Fibroblast of lung (primary cell): ENCODE measurements around the gene ANKRD36C.

ENCODE experiments used
- EZH2 ChIP-seq: IDR thresholded peaks from 2 replicates; pipeline ENCODE4 v1.5.1; 2012; ENCODE audit warnings: low read length, control low read depth, mild to moderate bottlenecking; ENCODE audit errors: missing control alignments
- TF ChIP-seq, protein P1 (sequence below), 2 donors: IDR thresholded peaks in 1 of 2; conservative IDR thresholded peaks in 1 of 2; 1 replicate in 1 of 2; 2 replicates in 1 of 2; pipeline ENCODE4 v1.5.1; 2011 to 2012; ENCODE audit warnings: low read length in 2 of 2, control low read depth in 1 of 2, inconsistent platforms in 1 of 2, low read depth in 1 of 2, mild to moderate bottlenecking in 1 of 2

DNA sequence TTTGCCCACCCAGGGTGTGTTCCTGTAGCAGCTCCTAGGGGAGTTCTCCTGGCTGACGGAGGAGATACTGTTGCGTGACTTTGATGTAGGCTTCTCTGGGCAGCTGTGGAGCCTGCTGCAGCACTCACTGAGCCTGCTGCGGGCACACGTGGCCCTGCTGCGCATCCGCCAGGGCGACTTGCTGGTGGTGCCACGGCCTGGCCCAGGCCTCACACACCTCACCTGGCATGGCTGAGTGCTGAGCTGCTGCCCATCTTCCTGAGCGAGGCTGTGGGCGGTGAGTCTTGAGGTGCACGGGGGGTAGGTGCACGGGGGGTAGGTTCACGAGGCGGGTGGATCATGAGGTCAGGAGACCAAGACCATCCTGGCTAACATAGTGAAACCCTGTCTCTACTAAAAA is 191.7 kb downstream of the ANKRD36C start:
- TF ChIP-seq, protein P1, sequence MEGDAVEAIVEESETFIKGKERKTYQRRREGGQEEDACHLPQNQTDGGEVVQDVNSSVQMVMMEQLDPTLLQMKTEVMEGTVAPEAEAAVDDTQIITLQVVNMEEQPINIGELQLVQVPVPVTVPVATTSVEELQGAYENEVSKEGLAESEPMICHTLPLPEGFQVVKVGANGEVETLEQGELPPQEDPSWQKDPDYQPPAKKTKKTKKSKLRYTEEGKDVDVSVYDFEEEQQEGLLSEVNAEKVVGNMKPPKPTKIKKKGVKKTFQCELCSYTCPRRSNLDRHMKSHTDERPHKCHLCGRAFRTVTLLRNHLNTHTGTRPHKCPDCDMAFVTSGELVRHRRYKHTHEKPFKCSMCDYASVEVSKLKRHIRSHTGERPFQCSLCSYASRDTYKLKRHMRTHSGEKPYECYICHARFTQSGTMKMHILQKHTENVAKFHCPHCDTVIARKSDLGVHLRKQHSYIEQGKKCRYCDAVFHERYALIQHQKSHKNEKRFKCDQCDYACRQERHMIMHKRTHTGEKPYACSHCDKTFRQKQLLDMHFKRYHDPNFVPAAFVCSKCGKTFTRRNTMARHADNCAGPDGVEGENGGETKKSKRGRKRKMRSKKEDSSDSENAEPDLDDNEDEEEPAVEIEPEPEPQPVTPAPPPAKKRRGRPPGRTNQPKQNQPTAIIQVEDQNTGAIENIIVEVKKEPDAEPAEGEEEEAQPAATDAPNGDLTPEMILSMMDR (conservative IDR thresholded peaks at IDR 0.05 in 1 of 2, IDR thresholded peaks at IDR 0.05 in 1 of 2; ENCODE audit: low read depth in 1 of 2, low read length in 2 of 2), result no peak
- no peak for TF ChIP-seq EZH2
